Activated T-helper 1 cell treated with anti-CD3 and anti-CD28 coated beads, Interleukin-12 subunit alpha, Interleukin-12 subunit beta, Interleukin-2, Interleukin-4 antibody, amounts not matched to agents 30 ng/mL and 10 ng/mL and 1 ng/mL, durations not matched to agents 14 hours and 24 hours and 36 hours (primary cell): ENCODE data around the gene C14orf180. TPM values are rescaled to one million over a fixed set of nuclear protein-coding genes. Genes with fewer than 3 reads are reported as not detected.

Source experiments
- DNase-seq: peaks from one replicate; pipeline ENCODE4 v3.0.0; 2021; ENCODE audit warnings: low spot score
- H3K27ac Mint-ChIP-seq: one replicate; pipeline ENCODE4 v1.8.0; 2021; ENCODE audit warnings: mild to moderate bottlenecking, mixed read lengths
- H3K27me3 Mint-ChIP-seq: one replicate; pipeline ENCODE4 v1.8.0; 2022; ENCODE audit warnings: mild to moderate bottlenecking, moderate library complexity, mixed read lengths; ENCODE audit not compliant: insufficient read depth
- H3K36me3 Mint-ChIP-seq: one replicate; pipeline ENCODE4 v1.8.0; 2021; ENCODE audit warnings: low read depth, mixed read lengths
- H3K4me1 Mint-ChIP-seq: one replicate; pipeline ENCODE4 v1.8.0; 2021; ENCODE audit warnings: low read depth, mixed read lengths
- H3K4me3 Mint-ChIP-seq: one replicate; pipeline ENCODE4 v1.8.0; 2021; ENCODE audit warnings: mild to moderate bottlenecking, moderate library complexity, mixed read lengths
- H3K9me3 Mint-ChIP-seq: one replicate; pipeline ENCODE4 v1.8.0; 2021; ENCODE audit warnings: mixed read lengths
- intact Hi-C: fragments of 100-400 bp; cut with micrococcal nuclease; formaldehyde crosslinking; loops from one replicate; pipeline ENCODE4 v1.15.1; 2024
- total RNA-seq: library from RNA; stranded (reverse); gene quantifications from 2 replicates; pipeline ENCODE4 v1.2.3, GENCODE V29; 2022

The C14orf180 gene
- total RNA-seq, 1 donor from 2014 or later = not detected

- Mint-ChIP-seq H3K4me3 (no peak overlapping the region), H3K4me1 (no peaks in the 10 kb centered on the region), H3K9me3 (no peaks in the 10 kb centered on the region), H3K36me3 (no peaks in the 10 kb centered on the region), H3K27me3 (no peaks in the 10 kb centered on the region), H3K27ac (no peak overlapping the region)
- DNase-seq = no peak
- intact Hi-C loops = no loop called here
Observed at GRCh38 chr14:104582005-104582404, 2.4 kb downstream of the C14orf180 start.

- H3K36me3 Mint-ChIP-seq = no peaks in the 10 kb centered on the region
- no peaks in the 10 kb centered on the region for H3K9me3 Mint-ChIP-seq
- H3K27ac Mint-ChIP-seq = no peak overlapping the region
- DNase-seq = no peak
- H3K4me3 Mint-ChIP-seq = no peak overlapping the region
- no peaks in the 10 kb centered on the region for H3K4me1 Mint-ChIP-seq
- intact Hi-C loops = no loop called here
- no peaks in the 10 kb centered on the region for H3K27me3 Mint-ChIP-seq
Observed at GRCh38 chr14:104582662-104583061, 3.1 kb downstream of the C14orf180 start.

- Mint-ChIP-seq H3K36me3 (no peaks in the 10 kb centered on the region), H3K27ac (no peak overlapping the region), H3K4me1 (no peaks in the 10 kb centered on the region), H3K9me3 (no peaks in the 10 kb centered on the region), H3K27me3 (no peaks in the 10 kb centered on the region), H3K4me3 (no peak overlapping the region)
- intact Hi-C loops = no loop called here
- no peak for DNase-seq
Observed at GRCh38 chr14:104583424-104584306, 4.1 kb downstream of the C14orf180 start.

GRCh38 chr14:104584557-104584956 is 5.0 kb downstream of the C14orf180 start:
- no peaks in the 10 kb centered on the region for H3K36me3 Mint-ChIP-seq
- no peaks in the 10 kb centered on the region for H3K9me3 Mint-ChIP-seq
- H3K4me3 Mint-ChIP-seq = no peak overlapping the region
- intact Hi-C loops = no loop called here
- no peaks in the 10 kb centered on the region for H3K27me3 Mint-ChIP-seq
- no peaks in the 10 kb centered on the region for H3K4me1 Mint-ChIP-seq
- no peak overlapping the region for H3K27ac Mint-ChIP-seq
- no peak for DNase-seq

- no peaks in the 10 kb centered on the region for H3K27me3 Mint-ChIP-seq
- no peak for DNase-seq
- no peak overlapping the region for H3K4me3 Mint-ChIP-seq
- no peaks in the 10 kb centered on the region for H3K36me3 Mint-ChIP-seq
- H3K9me3 Mint-ChIP-seq = no peaks in the 10 kb centered on the region
- no peak overlapping the region for H3K27ac Mint-ChIP-seq
- no peaks in the 10 kb centered on the region for H3K4me1 Mint-ChIP-seq
- intact Hi-C loops = no loop called here
Observed at GRCh38 chr14:104585966-104586697, 6.6 kb downstream of the C14orf180 start.

GRCh38 chr14:104586832-104587620 is 7.5 kb downstream of the C14orf180 start:
- Mint-ChIP-seq H3K4me1 (no peaks in the 10 kb centered on the region), H3K4me3 (no peak overlapping the region), H3K9me3 (no peaks in the 10 kb centered on the region), H3K27ac (no peak overlapping the region), H3K36me3 (no peaks in the 10 kb centered on the region), H3K27me3 (no peaks in the 10 kb centered on the region)
- intact Hi-C loops = no loop called here
- no peak for DNase-seq

GRCh38 chr14:104587641-104588040 is 8.1 kb downstream of the C14orf180 start:
- H3K4me1 Mint-ChIP-seq = no peaks in the 10 kb centered on the region

GRCh38 chr14:104588066-104588857 is 8.7 kb downstream of the C14orf180 start:
- Mint-ChIP-seq H3K4me3 (no peak overlapping the region), H3K36me3 (no peaks in the 10 kb centered on the region), H3K9me3 (no peaks in the 10 kb centered on the region), H3K27me3 (no peaks in the 10 kb centered on the region), H3K27ac (no peak overlapping the region), H3K4me1 (no peaks in the 10 kb centered on the region)
- DNase-seq = no peak
- intact Hi-C loops = no loop called here

More at GRCh38 chr14:104587641-104588040, 8.1 kb downstream of the C14orf180 start:
- no peak overlapping the region for H3K4me3 Mint-ChIP-seq
- DNase-seq = no peak
- no peaks in the 10 kb centered on the region for H3K9me3 Mint-ChIP-seq
- H3K27ac Mint-ChIP-seq = no peak overlapping the region
- no peaks in the 10 kb centered on the region for H3K27me3 Mint-ChIP-seq
- no peaks in the 10 kb centered on the region for H3K36me3 Mint-ChIP-seq
- intact Hi-C loops = no loop called here

- Mint-ChIP-seq H3K27me3 (no peaks in the 10 kb centered on the region), H3K4me1 (no peaks in the 10 kb centered on the region), H3K27ac (no peak overlapping the region), H3K36me3 (no peaks in the 10 kb centered on the region), H3K4me3 (no peak overlapping the region), H3K9me3 (no peaks in the 10 kb centered on the region)
- intact Hi-C loops = no loop called here
- DNase-seq = no peak
Observed at GRCh38 chr14:104589338-104590195, 10.0 kb downstream of the C14orf180 start.

GRCh38 chr14:104590240-104590965 is 10.8 kb downstream of the C14orf180 start:
- Mint-ChIP-seq H3K36me3 (no peaks in the 10 kb centered on the region), H3K9me3 (no peaks in the 10 kb centered on the region), H3K4me3 (no peak overlapping the region), H3K27me3 (no peaks in the 10 kb centered on the region), H3K4me1 (no peaks in the 10 kb centered on the region), H3K27ac (no peak overlapping the region)
- DNase-seq = no peak
- intact Hi-C loops = no loop called here

GRCh38 chr14:104591031-104591430 is 11.5 kb downstream of the C14orf180 start:
- no peaks in the 10 kb centered on the region for H3K27me3 Mint-ChIP-seq
- H3K27ac Mint-ChIP-seq = no peak overlapping the region
- intact Hi-C loops = no loop called here
- H3K36me3 Mint-ChIP-seq = no peaks in the 10 kb centered on the region
- H3K4me1 Mint-ChIP-seq = no peaks in the 10 kb centered on the region
- DNase-seq = no peak
- no peak overlapping the region for H3K4me3 Mint-ChIP-seq
- H3K9me3 Mint-ChIP-seq = no peaks in the 10 kb centered on the region
